SU-DHL-6 (cell line): ENCODE measurements around the gene NGLY1.

Experiments used
- EZH2phosphoT487 ChIP-seq: fragments of 200-600 bp; sonication (generic), shearing (Covaris generic); conservative IDR thresholded peaks from 2 replicates; pipeline ENCODE4 v1.6.1; 2018; ENCODE audit warnings: mild to moderate bottlenecking, antibody characterized with exemption, low read length, moderate library complexity, mixed read lengths
- TF ChIP-seq, protein P1 (sequence below): fragments of 200-600 bp; sonication (generic); IDR thresholded peaks from one replicate; pipeline ENCODE4 v1.5.1; 2017; ENCODE audit warnings: antibody characterized with exemption, mild to moderate bottlenecking, low read length, moderate library complexity; ENCODE audit not compliant: insufficient read depth, poor library complexity, severe bottlenecking

DNA sequence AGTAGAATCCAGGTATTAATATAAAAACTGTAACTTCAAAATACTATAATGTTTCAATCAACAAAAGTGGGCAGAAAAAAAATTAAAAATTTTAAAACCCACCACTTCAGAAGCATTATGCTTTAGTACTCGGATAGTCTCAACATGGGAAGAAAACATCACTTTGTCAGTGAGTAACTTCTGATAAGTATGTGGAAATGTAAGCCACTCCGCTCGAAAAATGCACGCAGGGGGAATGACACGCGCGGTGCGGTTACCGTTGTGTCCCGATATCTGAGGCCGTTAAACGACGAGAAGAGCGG lies 656 bp downstream of the NGLY1 start:
- TF ChIP-seq, protein P1, sequence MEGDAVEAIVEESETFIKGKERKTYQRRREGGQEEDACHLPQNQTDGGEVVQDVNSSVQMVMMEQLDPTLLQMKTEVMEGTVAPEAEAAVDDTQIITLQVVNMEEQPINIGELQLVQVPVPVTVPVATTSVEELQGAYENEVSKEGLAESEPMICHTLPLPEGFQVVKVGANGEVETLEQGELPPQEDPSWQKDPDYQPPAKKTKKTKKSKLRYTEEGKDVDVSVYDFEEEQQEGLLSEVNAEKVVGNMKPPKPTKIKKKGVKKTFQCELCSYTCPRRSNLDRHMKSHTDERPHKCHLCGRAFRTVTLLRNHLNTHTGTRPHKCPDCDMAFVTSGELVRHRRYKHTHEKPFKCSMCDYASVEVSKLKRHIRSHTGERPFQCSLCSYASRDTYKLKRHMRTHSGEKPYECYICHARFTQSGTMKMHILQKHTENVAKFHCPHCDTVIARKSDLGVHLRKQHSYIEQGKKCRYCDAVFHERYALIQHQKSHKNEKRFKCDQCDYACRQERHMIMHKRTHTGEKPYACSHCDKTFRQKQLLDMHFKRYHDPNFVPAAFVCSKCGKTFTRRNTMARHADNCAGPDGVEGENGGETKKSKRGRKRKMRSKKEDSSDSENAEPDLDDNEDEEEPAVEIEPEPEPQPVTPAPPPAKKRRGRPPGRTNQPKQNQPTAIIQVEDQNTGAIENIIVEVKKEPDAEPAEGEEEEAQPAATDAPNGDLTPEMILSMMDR: no peak
- TF ChIP-seq EZH2phosphoT487: no peak
